Activated naive CD4-positive, alpha-beta T cell treated with anti-CD3 and anti-CD28 coated beads, Interleukin-2, amount 50 U/mL, for 72 hours (primary cell): ENCODE results near the gene OSER1. TPM values are rescaled to one million over a fixed set of nuclear protein-coding genes. Genes with fewer than 3 reads are reported as not detected.
"Not testable (repeated sequence)": the region's sequence is repeated elsewhere in the genome, so short reads cannot be mapped to it uniquely, and the experiment has no call there.

Source experiments
- ATAC-seq, 2 donors: fragments of 150-1000 bp; cut with Tn5 transposase; 2 replicates each; pipeline ENCODE4 v1.10.0; 2021; ENCODE audit warnings: mild to moderate bottlenecking in 2 of 2, moderate library complexity in 2 of 2
- DNase-seq, 2 donors: peaks; one replicate each; pipeline ENCODE4 v3.0.0; 2021 to 2022; ENCODE audit warnings: low spot score in 2 of 2
- H3K27ac Mint-ChIP-seq, 2 donors: one replicate each; pipeline ENCODE4 v1.8.0; 2022; ENCODE audit warnings: mild to moderate bottlenecking in 2 of 2, mixed read lengths in 2 of 2
- H3K36me3 Mint-ChIP-seq, 2 donors: one replicate each; pipeline ENCODE4 v1.8.0; 2022; ENCODE audit warnings: mixed read lengths in 2 of 2
- H3K9me3 Mint-ChIP-seq, 2 donors: one replicate each; pipeline ENCODE4 v1.8.0; 2022; ENCODE audit warnings: mixed read lengths in 2 of 2
- total RNA-seq, 2 donors: library from RNA; stranded (reverse); gene quantifications; one replicate each; pipeline ENCODE4 v1.2.3, GENCODE V29; 2022

The OSER1 gene
- total RNA-seq, 2 donors from 2014 or later = 32.2 to 42.8 TPM

- DNase-seq, H3K36me3 Mint-ChIP-seq: not testable (repeated sequence)
Observed at GRCh38 chr20:44232469-44232856, 21.9 kb upstream of the OSER1 start.

DNA sequence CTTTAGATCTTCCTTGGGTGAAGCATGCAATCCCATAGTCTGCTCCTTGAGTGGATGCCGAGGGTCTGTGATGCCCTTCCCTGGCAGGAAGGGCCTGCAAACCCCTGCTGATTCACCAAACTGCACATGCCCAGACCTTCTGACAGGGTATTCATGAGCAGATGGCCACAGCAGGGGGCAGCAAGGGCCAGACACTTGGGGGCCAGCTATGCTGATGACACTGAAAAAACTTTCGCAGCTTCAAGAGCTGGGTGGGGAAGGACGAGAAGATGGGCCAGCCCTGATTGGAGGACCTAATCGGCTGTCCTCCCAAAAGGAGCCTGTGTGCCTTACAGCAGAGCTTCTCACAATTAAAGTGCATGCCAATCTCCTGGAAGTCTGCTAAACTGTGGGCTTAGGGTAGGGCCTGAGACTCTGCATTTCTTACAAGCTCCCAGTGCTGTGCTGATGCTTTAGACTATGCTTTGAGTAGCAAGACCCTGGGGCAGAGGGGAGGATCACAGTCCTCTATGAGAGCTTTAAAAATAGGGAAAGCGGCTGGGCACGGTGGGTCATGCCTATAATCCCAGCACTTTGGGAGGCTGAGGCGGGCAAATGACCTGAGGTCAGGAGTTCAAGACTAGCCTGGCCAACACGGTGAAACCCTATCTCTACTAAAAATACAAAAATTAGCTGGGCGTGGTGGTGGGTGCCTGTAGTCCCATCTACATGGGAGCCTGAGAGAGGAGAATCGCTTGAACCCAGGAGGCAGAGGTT, 21.3 kb upstream of the OSER1 start:
- no peaks in the 10 kb centered on the region for H3K9me3 Mint-ChIP-seq
- H3K36me3 Mint-ChIP-seq = no peaks in the 10 kb centered on the region
- DNase-seq (no peak), ATAC-seq (peak in 1 of 2 donors; percentile 5)
- no peak overlapping the region for H3K27ac Mint-ChIP-seq

More at GRCh38 chr20:44232469-44232856, 21.9 kb upstream of the OSER1 start:
- not testable (repeated sequence) for H3K27ac Mint-ChIP-seq, H3K9me3 Mint-ChIP-seq, ATAC-seq

GRCh38 chr20:44231193-44231592, 20.6 kb upstream of the OSER1 start:
- Mint-ChIP-seq H3K27ac (no peak overlapping the region), H3K9me3 (no peaks in the 10 kb centered on the region), H3K36me3 (no peaks in the 10 kb centered on the region)
- DNase-seq (no peak), ATAC-seq (peak in 1 of 2 donors; percentile 84)

- DNase-seq (no peak), ATAC-seq (no peak)
- H3K9me3 Mint-ChIP-seq = no peaks in the 10 kb centered on the region
- no peaks in the 10 kb centered on the region for H3K36me3 Mint-ChIP-seq
- peak overlapping the region in 1 of 2 donors; percentile 44 for H3K27ac Mint-ChIP-seq
Observed at GRCh38 chr20:44228465-44229258, 18.1 kb upstream of the OSER1 start.

DNA sequence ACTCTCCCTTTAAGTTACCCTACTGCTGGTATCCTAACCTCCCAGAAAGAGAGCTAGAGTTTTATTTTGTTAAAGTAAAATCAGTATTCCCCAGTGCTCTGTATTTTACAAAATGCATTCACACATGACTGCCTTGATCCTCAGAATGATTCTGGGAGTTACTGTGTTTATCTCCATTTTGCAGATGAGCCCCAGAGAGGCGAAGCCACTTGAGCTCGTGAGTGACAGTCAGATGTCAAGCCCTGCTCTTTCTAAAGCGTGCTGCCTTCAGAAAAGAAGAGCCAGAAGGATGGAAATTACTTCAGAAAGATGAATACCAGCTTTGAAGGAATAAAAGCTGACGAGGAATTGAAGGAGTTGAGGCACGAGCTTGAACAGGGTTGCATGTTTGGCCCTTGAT, 14.1 kb upstream of the OSER1 start:
- Mint-ChIP-seq H3K27ac (no peak overlapping the region), H3K9me3 (no peaks in the 10 kb centered on the region), H3K36me3 (no peaks in the 10 kb centered on the region)
- DNase-seq (no peak), ATAC-seq (no peak)

DNA sequence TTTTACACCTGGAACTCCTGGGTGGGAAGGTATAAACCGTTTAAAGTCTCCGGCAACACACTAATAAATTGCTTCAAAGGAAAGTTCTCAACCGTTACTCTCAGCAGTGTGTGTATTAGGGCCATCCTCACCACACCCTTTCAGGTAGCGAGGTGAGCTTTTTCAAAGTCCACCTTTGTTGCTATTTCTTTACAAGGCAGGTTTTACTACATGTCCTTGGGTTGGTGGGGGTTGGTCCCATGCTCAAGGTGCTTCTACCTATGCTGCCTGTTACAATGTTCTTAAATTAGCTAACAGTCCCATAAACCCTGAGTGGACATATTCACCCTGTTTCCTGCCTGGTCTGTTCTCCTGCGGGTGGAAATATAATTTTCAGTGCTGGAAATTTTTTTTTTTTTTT, 13.2 kb upstream of the OSER1 start:
- ATAC-seq (no peak), DNase-seq (no peak)
- Mint-ChIP-seq H3K36me3 (no peaks in the 10 kb centered on the region), H3K27ac (no peak overlapping the region), H3K9me3 (no peaks in the 10 kb centered on the region)

GRCh38 chr20:44222633-44223368, 12.2 kb upstream of the OSER1 start:
- no peak overlapping the region for H3K27ac Mint-ChIP-seq

DNA sequence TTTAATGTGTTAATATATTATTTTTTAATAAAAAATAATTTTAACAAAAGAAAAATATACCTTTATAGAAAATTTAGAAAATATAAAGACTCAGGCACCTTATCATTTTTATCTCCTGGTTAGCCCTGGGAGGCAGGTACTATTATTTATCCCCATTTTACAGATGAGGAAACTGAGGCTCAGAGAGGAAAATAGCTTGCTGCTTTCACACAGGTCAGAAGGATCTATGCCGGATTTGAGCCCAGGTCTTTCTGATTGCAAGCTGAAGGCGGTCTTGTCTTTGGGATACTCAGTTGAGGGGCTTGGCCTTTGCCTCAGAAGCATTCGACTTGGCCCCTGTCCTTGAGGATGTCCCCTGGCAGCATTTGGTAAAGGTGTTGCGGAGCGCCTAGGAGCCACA, 11.5 kb upstream of the OSER1 start:
- no peak for ATAC-seq
- H3K9me3 Mint-ChIP-seq = no peaks in the 10 kb centered on the region
- H3K27ac Mint-ChIP-seq = no peak overlapping the region
- no peaks in the 10 kb centered on the region for H3K36me3 Mint-ChIP-seq
- no peak for DNase-seq

More at GRCh38 chr20:44222633-44223368, 12.2 kb upstream of the OSER1 start:
- DNase-seq (no peak), ATAC-seq (no peak)
- H3K36me3 Mint-ChIP-seq = no peaks in the 10 kb centered on the region
- H3K9me3 Mint-ChIP-seq = no peaks in the 10 kb centered on the region

GRCh38 chr20:44221368-44221954, 10.9 kb upstream of the OSER1 start:
- no peak for ATAC-seq
- Mint-ChIP-seq H3K9me3 (no peaks in the 10 kb centered on the region), H3K27ac (peak overlapping the region in 1 of 2 donors; percentile 75)

GRCh38 chr20:44219791-44220190, 9.2 kb upstream of the OSER1 start:
- H3K9me3 Mint-ChIP-seq = no peaks in the 10 kb centered on the region
- peak overlapping the region; percentile 75 to 82 for H3K27ac Mint-ChIP-seq
- no peaks in the 10 kb centered on the region for H3K36me3 Mint-ChIP-seq
- DNase-seq = no peak
- no peak for ATAC-seq

More at GRCh38 chr20:44221368-44221954, 10.9 kb upstream of the OSER1 start:
- DNase-seq = no peak
- no peaks in the 10 kb centered on the region for H3K36me3 Mint-ChIP-seq

- DNase-seq (no peak), ATAC-seq (peak in 1 of 2 donors; percentile 25)
- Mint-ChIP-seq H3K27ac (peak overlapping the region; percentile 75 to 82), H3K36me3 (no peaks in the 10 kb centered on the region), H3K9me3 (no peaks in the 10 kb centered on the region)
Observed at GRCh38 chr20:44219170-44219730, 8.7 kb upstream of the OSER1 start.

GRCh38 chr20:44218446-44218845, 7.9 kb upstream of the OSER1 start:
- no peaks in the 10 kb centered on the region for H3K36me3 Mint-ChIP-seq
- DNase-seq (no peak), ATAC-seq (peak; percentile 27 to 63)
- H3K9me3 Mint-ChIP-seq = no peaks in the 10 kb centered on the region
- peak overlapping the region in 1 of 2 donors; percentile 84 for H3K27ac Mint-ChIP-seq

GRCh38 chr20:44217342-44218092, 6.9 kb upstream of the OSER1 start:
- Mint-ChIP-seq H3K36me3 (no peaks in the 10 kb centered on the region), H3K27ac (peak overlapping the region; percentile 84 to 85), H3K9me3 (no peaks in the 10 kb centered on the region)
- DNase-seq (peak in 1 of 2 donors; percentile 73), ATAC-seq (peak; percentile 65 to 86)

GRCh38 chr20:44215125-44215524, 4.6 kb upstream of the OSER1 start:
- peaks cover 10 to 11% of the 10 kb centered on the region in 2 donors for H3K36me3 Mint-ChIP-seq
- DNase-seq = peak; percentile 68 to 71
- ATAC-seq = peak in 1 of 2 donors; percentile 20
- peak overlapping the region in 1 of 2 donors; percentile 8 for H3K27ac Mint-ChIP-seq
- H3K9me3 Mint-ChIP-seq = no peaks in the 10 kb centered on the region

- no peak for ATAC-seq
- peaks cover 19 to 23% of the 10 kb centered on the region in 2 donors for H3K36me3 Mint-ChIP-seq
- DNase-seq = no peak
- peak overlapping the region in 1 of 2 donors; percentile 100 for H3K27ac Mint-ChIP-seq
- no peaks in the 10 kb centered on the region for H3K9me3 Mint-ChIP-seq
Observed at GRCh38 chr20:44212792-44213191, 2.2 kb upstream of the OSER1 start.
